Smooth muscle cell (in vitro differentiated cells): Measurements from ENCODE around the gene FOXRED2. TPM values are rescaled to one million over a fixed set of nuclear protein-coding genes. Genes with fewer than 3 reads are reported as not detected.

ENCODE experiments used
- DNase-seq: peaks from one replicate; lab custom pipeline; 2025; ENCODE audit not compliant: unreplicated experiment; lab: John Stamatoyannopoulos, UW
- H2AFZ ChIP-seq: fragments of 200-600 bp; sonication (generic); 2 replicates; pipeline ENCODE4 v1.6.0; 2016; ENCODE audit warnings: antibody characterized with exemption, low read depth, mild to moderate bottlenecking
- H3F3A ChIP-seq: fragments of 200-600 bp; sonication (generic); 2 replicates; pipeline ENCODE4 v1.6.0; 2017; ENCODE audit warnings: antibody characterized with exemption, low read depth
- H3K27ac ChIP-seq: fragments of 200-600 bp; sonication (generic); 2 replicates; pipeline ENCODE4 v1.5.1; 2016; ENCODE audit warnings: low read depth, mild to moderate bottlenecking
- H3K27me3 ChIP-seq: fragments of 200-600 bp; sonication (generic); 2 replicates; pipeline ENCODE4 v1.6.1; 2016; ENCODE audit warnings: low read depth, mild to moderate bottlenecking
- H3K36me3 ChIP-seq: fragments of 200-600 bp; sonication (generic); 2 replicates; pipeline ENCODE4 v1.5.1; 2016; ENCODE audit warnings: low read depth
- H3K4me1 ChIP-seq: fragments of 200-600 bp; sonication (generic); 2 replicates; pipeline ENCODE4 v1.5.1; 2016; ENCODE audit warnings: low read depth
- H3K4me2 ChIP-seq: fragments of 200-600 bp; sonication (generic); 2 replicates; pipeline ENCODE4 v1.6.0; 2016; ENCODE audit warnings: mild to moderate bottlenecking
- H3K4me3 ChIP-seq: fragments of 200-600 bp; sonication (generic); 2 replicates; pipeline ENCODE4 v1.5.1; 2016; ENCODE audit warnings: mild to moderate bottlenecking
- H3K79me2 ChIP-seq: fragments of 200-600 bp; sonication (generic); 2 replicates; pipeline ENCODE4 v1.6.0; 2016; ENCODE audit warnings: low read depth, mild to moderate bottlenecking
- H3K9ac ChIP-seq: fragments of 200-600 bp; sonication (generic); 2 replicates; pipeline ENCODE4 v1.6.0; 2016; ENCODE audit warnings: low read depth
- H3K9me3 ChIP-seq: fragments of 200-600 bp; sonication (generic); replicated peaks from 2 replicates; pipeline ENCODE4 v1.5.1; 2016; ENCODE audit warnings: low read depth
- H4K20me1 ChIP-seq: fragments of 200-600 bp; sonication (generic); 2 replicates; pipeline ENCODE4 v1.6.0; 2016; ENCODE audit warnings: low read depth
- WGBS: methylation state at CpG from one replicate; pipeline ENCODE4 v1.1.7; 2016; ENCODE audit warnings: low lambda C conversion rate; 5-methylcytosine and 5-hydroxymethylcytosine counted together
- polyA plus RNA-seq: library from polyadenylated mRNA; unstranded; fragments of >200 nt; fragmentation: Nextera tagmentation; extraction: Ambion mirVana; gene quantifications from 2 replicates; pipeline ENCODE4 v1.2.1, GENCODE V29; 2016
- total RNA-seq: library from RNA; depleted of rRNA; stranded (reverse); fragments of >200 nt; gene quantifications from 2 replicates; pipeline ENCODE4 v1.2.3, GENCODE V29; 2014
- TF ChIP-seq, protein P1 (sequence below): fragments of 200-600 bp; sonication (generic); IDR thresholded peaks from 2 replicates; pipeline ENCODE4 v1.5.1; 2017; ENCODE audit warnings: borderline replicate concordance, mild to moderate bottlenecking, antibody characterized with exemption; ENCODE audit not compliant: insufficient read depth, poor library complexity, severe bottlenecking

The FOXRED2 gene
- total and polyA plus RNA-seq, 2 experiments from 2014 or later, result 3.1 to 4.2 TPM

DNA sequence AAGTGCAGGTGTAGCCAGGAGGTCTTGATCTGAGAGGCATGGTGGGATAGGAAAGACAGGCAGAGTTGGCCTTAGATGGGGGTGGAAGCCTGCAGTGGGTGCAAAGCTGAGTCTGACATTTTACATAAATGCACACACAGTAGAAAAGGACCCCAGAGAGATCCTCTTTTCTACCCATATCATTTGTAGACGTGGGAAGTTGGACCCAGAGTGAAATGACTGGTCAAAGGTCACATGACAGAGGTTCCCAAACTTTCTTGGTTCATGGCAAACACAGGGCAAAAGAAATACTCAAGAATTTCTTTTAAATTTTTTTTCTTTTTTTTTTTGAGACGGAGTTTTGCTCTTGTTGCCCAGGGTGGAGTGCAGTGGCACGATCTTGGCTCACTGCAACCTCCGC, 6.2 kb upstream of the FOXRED2 start:
- peaks cover 23% of the 10 kb centered on the region for H4K20me1 ChIP-seq
- DNase-seq, result no peak

DNA sequence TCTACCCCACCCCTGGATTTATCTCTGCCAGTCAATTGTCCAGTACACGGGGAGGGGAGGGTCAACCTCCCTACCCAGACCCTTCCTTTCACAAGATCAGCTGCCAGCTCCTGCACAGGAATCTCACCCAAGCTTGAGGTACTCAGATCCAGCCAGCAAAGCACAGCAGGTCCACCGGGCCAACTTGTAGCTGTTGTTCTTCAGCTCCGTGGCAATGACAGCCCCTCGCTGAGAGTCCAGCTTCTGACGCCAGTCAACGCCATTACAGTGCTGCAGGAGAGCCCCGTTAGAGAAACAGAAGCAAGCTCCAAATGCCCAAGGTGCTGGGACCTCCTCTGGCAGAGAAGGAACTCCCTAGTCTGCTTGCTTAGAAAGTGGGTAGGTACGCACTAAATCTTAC, 5.5 kb upstream of the FOXRED2 start:
- Histone ChIP-seq H2AFZ (no peak overlapping the region), H3K4me2 (no peak overlapping the region), H3K4me1 (no peaks in the 10 kb centered on the region), H3K36me3 (peaks cover 30% of the 10 kb centered on the region), H3K79me2 (no peaks in the 10 kb centered on the region), H3K9ac (no peak overlapping the region), H3K9me3 (no peaks in the 10 kb centered on the region), H3F3A (peaks cover 29% of the 10 kb centered on the region), H4K20me1 (peaks cover 21% of the 10 kb centered on the region), H3K27me3 (no peaks in the 10 kb centered on the region), H3K27ac (no peak overlapping the region), H3K4me3 (no peak overlapping the region)
- 98% methylated on average over 8 of the region's 8 CpGs for WGBS
- no peak for DNase-seq
- TF ChIP-seq, protein P1, sequence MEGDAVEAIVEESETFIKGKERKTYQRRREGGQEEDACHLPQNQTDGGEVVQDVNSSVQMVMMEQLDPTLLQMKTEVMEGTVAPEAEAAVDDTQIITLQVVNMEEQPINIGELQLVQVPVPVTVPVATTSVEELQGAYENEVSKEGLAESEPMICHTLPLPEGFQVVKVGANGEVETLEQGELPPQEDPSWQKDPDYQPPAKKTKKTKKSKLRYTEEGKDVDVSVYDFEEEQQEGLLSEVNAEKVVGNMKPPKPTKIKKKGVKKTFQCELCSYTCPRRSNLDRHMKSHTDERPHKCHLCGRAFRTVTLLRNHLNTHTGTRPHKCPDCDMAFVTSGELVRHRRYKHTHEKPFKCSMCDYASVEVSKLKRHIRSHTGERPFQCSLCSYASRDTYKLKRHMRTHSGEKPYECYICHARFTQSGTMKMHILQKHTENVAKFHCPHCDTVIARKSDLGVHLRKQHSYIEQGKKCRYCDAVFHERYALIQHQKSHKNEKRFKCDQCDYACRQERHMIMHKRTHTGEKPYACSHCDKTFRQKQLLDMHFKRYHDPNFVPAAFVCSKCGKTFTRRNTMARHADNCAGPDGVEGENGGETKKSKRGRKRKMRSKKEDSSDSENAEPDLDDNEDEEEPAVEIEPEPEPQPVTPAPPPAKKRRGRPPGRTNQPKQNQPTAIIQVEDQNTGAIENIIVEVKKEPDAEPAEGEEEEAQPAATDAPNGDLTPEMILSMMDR, result no peak

More for the DNA sequence above, 6.2 kb upstream of the FOXRED2 start:
- Histone ChIP-seq H3K9me3 (no peaks in the 10 kb centered on the region), H3K27me3 (no peaks in the 10 kb centered on the region), H3K79me2 (no peaks in the 10 kb centered on the region), H3K4me2 (no peak overlapping the region), H3K9ac (no peak overlapping the region), H3K27ac (no peak overlapping the region), H3K36me3 (peaks cover 30% of the 10 kb centered on the region), H3K4me3 (no peak overlapping the region), H3K4me1 (no peaks in the 10 kb centered on the region), H2AFZ (no peak overlapping the region), H3F3A (peaks cover 29% of the 10 kb centered on the region)
- TF ChIP-seq, protein P1, result no peak
- 98% methylated on average over 4 of the region's 4 CpGs for WGBS

GRCh38 chr22:36510966-36511881, 4.4 kb upstream of the FOXRED2 start:
- Histone ChIP-seq H3K9ac (no peak overlapping the region), H3K4me1 (no peaks in the 10 kb centered on the region), H3K4me2 (no peak overlapping the region), H4K20me1 (peaks cover 16% of the 10 kb centered on the region), H3K27ac (no peak overlapping the region), H3F3A (peaks cover 29% of the 10 kb centered on the region), H2AFZ (no peak overlapping the region), H3K9me3 (no peaks in the 10 kb centered on the region), H3K27me3 (no peaks in the 10 kb centered on the region), H3K4me3 (no peak overlapping the region), H3K79me2 (no peaks in the 10 kb centered on the region), H3K36me3 (peaks cover 19% of the 10 kb centered on the region)
- WGBS, result 83% methylated on average over 17 of the region's 17 CpGs
- TF ChIP-seq, protein P1, result peak; percentile 49
- no peak for DNase-seq
